Heart left ventricle (tissue), 16 donors: Measurements from ENCODE around the gene SLC17A5. TPM values are rescaled to one million over a fixed set of nuclear protein-coding genes. Genes with fewer than 3 reads are reported as not detected.
A peak's percentile ranks its signal among the peaks of the same experiment; 100 is the strongest.

Experiments used
- ATAC-seq, 4 donors: fragments of 200-7000 bp; cut with Tn5 transposase; one replicate each; pipeline ENCODE4 v1.9.1; 2020 to 2022; ENCODE audit warnings: moderate library complexity in 4 of 4, mild to moderate bottlenecking in 3 of 4, moderate number of reproducible peaks in 1 of 4
- DNase-seq, 5 donors: peaks; one replicate each; pipeline ENCODE4 v3.0.0-alpha.2; 2020
- H3K27ac ChIP-seq, 12 donors: fragments of 200-600 bp; sonication (generic) in 4 of 12; one replicate each; pipeline versions ENCODE4 v1.5.0 to v1.8.0; 2016 to 2022; ENCODE audit warnings: mild to moderate bottlenecking in 2 of 12
- H3K27me3 ChIP-seq, 9 donors: fragments of 200-600 bp; sonication (generic) in 2 of 9; one replicate each; pipeline versions ENCODE4 v1.5.1 to v1.8.0; 2016 to 2022; ENCODE audit warnings: mild to moderate bottlenecking in 3 of 9
- H3K36me3 ChIP-seq, 9 donors: fragments of 200-600 bp; sonication (generic) in 2 of 9; one replicate each; pipeline versions ENCODE4 v1.5.0 to v1.8.0; 2018 to 2022; ENCODE audit warnings: mild to moderate bottlenecking in 2 of 9
- H3K4me1 ChIP-seq, 12 donors: fragments of 200-600 bp; sonication (generic) in 4 of 12; one replicate each; pipeline versions ENCODE4 v1.5.0 to v1.8.0; 2016 to 2022; ENCODE audit warnings: mild to moderate bottlenecking in 3 of 12
- H3K4me3 ChIP-seq, 12 donors: fragments of 200-600 bp; sonication (generic) in 4 of 12; one replicate each; pipeline versions ENCODE4 v1.5.0 to v1.8.0; 2017 to 2022; ENCODE audit warnings: mild to moderate bottlenecking in 9 of 12, moderate library complexity in 4 of 12
- H3K9me3 ChIP-seq, 12 donors: fragments of 200-600 bp; sonication (generic) in 4 of 12; one replicate each; pipeline versions ENCODE4 v1.5.0 to v1.8.0; 2016 to 2022; ENCODE audit warnings: mild to moderate bottlenecking in 1 of 12
- CTCF ChIP-seq, 12 donors: fragments of 200-600 bp; sonication (generic) in 4 of 12; IDR thresholded peaks; one replicate each; pipeline versions ENCODE4 v1.5.0 to v1.8.0; 2018 to 2022; ENCODE audit warnings: antibody characterized with exemption in 12 of 12, mild to moderate bottlenecking in 5 of 12
- POLR2A ChIP-seq, 2 donors: fragments of 450-650 bp; IDR thresholded peaks; one replicate each; pipeline ENCODE4 v1.6.1; 2017; ENCODE audit warnings: antibody characterized with exemption in 2 of 2, mild to moderate bottlenecking in 2 of 2, moderate library complexity in 2 of 2
- WGBS, 4 donors: extraction: QIAGEN DNeasy Blood & Tissue Kit in 2 of 4; methylation state at CpG; one replicate each; pipeline versions ENCODE4 v1.1.5 to v1.1.7; 2013 to 2018; 5-methylcytosine and 5-hydroxymethylcytosine counted together
- intact Hi-C, 10 donors: fragments of 100-400 bp; cut with DNase I; formaldehyde crosslinking; loops; one replicate each; pipeline versions ENCODE4 v1.11.1 to v1.14.2; 2022
- polyA plus RNA-seq, 2 donors: library from polyadenylated mRNA; stranded (reverse); fragments of 200-250 nt; gene quantifications; one replicate each; pipeline ENCODE4 v1.2.3, GENCODE V29; 2013
- total RNA-seq, 9 donors: library from RNA; depleted of rRNA in 2 of 9; stranded (reverse); fragments of >200 nt in 2 of 9; fragmentation: NEBNext Ultra II Directional in 3 of 9; extraction: Animal tissue kit (Norgen Biotek cat#: 25700) in 3 of 9; gene quantifications; one replicate each; pipeline versions ENCODE4 v1.1.0 to v1.2.4, GENCODE V29; 2016 to 2023
- donor health status: ischemic (EF 13 %, LVEDD 7.1; RV severe dilation, severe dysfunction).
- donor health status: healthy with polysubstance abuse.
- donor health status: DM: no; HTN: yes; CAD: no.
- donor health status: DM: no; HTN: no; CAD: no.
- donor health status: ischemic (EF 25% LVEDD 6.9; RV normal size, moderate dysfunction).
- donor health status: ischemic (EF 25% LVEDD 5.7; RV mildly dilated, moderate dysfunction).
- donor health status: healthy.
- donor health status: DM: yes; HTN: yes; CAD: no.
- donor health status: ischemic (EF 35%, LVEDD 5.7; RV mildly dilated, moderate dysfunction).
- donor health status: nonischemic (EF 11% LVEDD 7.7; RV severe dilation, severe dysfunction).
- donor health status: DM: yes; HTN: yes; CAD: no.
- donor health status: PGD.
- donor health status: ischemic (EF 29% LVEDD 5.4; RV normal size, mild dysfunction).
- donor health status: nonischemic (EF 23%, LVEDD 6.1; RV moderate dilation, normal function).

The SLC17A5 gene
- total and polyA plus RNA-seq, 11 donors = 2.1 to 10.6 (median 7.5) TPM

GRCh38 chr6:73585566-73586415 is 68.0 kb downstream of the SLC17A5 start:
- H3K36me3 ChIP-seq = no peaks in the 10 kb centered on the region
- H3K4me3 ChIP-seq = peak overlapping the region in 9 of 12 donors; percentile 0 to 43 (median 27)
- peaks cover 0 to 35% (median 15%) of the 10 kb centered on the region in 12 donors for H3K4me1 ChIP-seq
- peaks cover 0 to 5% (median 0%) of the 10 kb centered on the region in 12 donors for H3K9me3 ChIP-seq
- WGBS, 4 donors = 27 to 37% (median 35%) methylated on average over 3 of the region's 3 CpGs
- DNase-seq = peak in 2 of 5 donors; percentile 32 to 50
- intact Hi-C loops = loop anchor here in 3 of 10 donors (2.0 to 10.0 kb wide), 3 partner anchors 61 to 65 kb away; partner anchors contain the start of gene EEF1A1 (in 3 of the 3)
- TF ChIP-seq CTCF (IDR thresholded peaks at IDR 0.05) (no peak), POLR2A (IDR thresholded peaks at IDR 0.05) (peak in 1 of 2 donors; percentile 25)
- ATAC-seq = peak; percentile 49 to 84 (median 70)
- peak overlapping the region; percentile 55 to 96 (median 83) for H3K27ac ChIP-seq
- H3K27me3 ChIP-seq = no peaks in the 10 kb centered on the region

- ATAC-seq (no peak), DNase-seq (no peak)
- H3K4me1 ChIP-seq = peaks cover 7 to 58% (median 26%) of the 10 kb centered on the region in 12 donors
- H3K9me3 ChIP-seq = peaks cover 0 to 5% (median 0%) of the 10 kb centered on the region in 12 donors
- H3K27ac ChIP-seq = peak overlapping the region; percentile 75 to 96 (median 92)
- H3K36me3 ChIP-seq = no peaks in the 10 kb centered on the region
- H3K27me3 ChIP-seq = no peaks in the 10 kb centered on the region
- TF ChIP-seq POLR2A (IDR thresholded peaks at IDR 0.05) (no peak), CTCF (IDR thresholded peaks at IDR 0.05) (no peak)
- WGBS, 4 donors = 89 to 99% (median 97%) methylated on average over 2 of the region's 2 CpGs
- intact Hi-C loops = loop anchor here in 5 of 10 donors (2.0 to 10.0 kb wide), 3 partner anchors 56 to 60 kb away; partner anchors contain the start of gene EEF1A1 (in 5 of the 5)
- peak overlapping the region in 5 of 12 donors; percentile 18 to 46 (median 36) for H3K4me3 ChIP-seq
These were observed 72.5 kb downstream of the SLC17A5 start for GRCh38 chr6:73581293-73581692.

GRCh38 chr6:73580247-73581149 is 73.3 kb downstream of the SLC17A5 start:
- TF ChIP-seq CTCF (IDR thresholded peaks at IDR 0.05) = peak in 10 of 12 donors; percentile 12 to 56 (median 39)
- TF ChIP-seq POLR2A (IDR thresholded peaks at IDR 0.05) = peak in 1 of 2 donors; percentile 69
- H3K9me3 ChIP-seq = peaks cover 0 to 5% (median 0%) of the 10 kb centered on the region in 12 donors
- H3K27me3 ChIP-seq = no peaks in the 10 kb centered on the region
- DNase-seq = peak; percentile 75 to 88 (median 78)
- peaks cover 7 to 51% (median 19%) of the 10 kb centered on the region in 12 donors for H3K4me1 ChIP-seq
- ATAC-seq = peak; percentile 80 to 97 (median 95)
- 31 to 42% (median 38%) methylated on average over 21 of the region's 21 CpGs for WGBS, 4 donors
- H3K36me3 ChIP-seq = no peaks in the 10 kb centered on the region
- H3K27ac ChIP-seq = peak overlapping the region; percentile 75 to 96 (median 92)
- H3K4me3 ChIP-seq = peak overlapping the region in 9 of 12 donors; percentile 18 to 48 (median 35)
- intact Hi-C loops = loop anchor here in 6 of 10 donors (1.0 to 10.0 kb wide), 4 partner anchors 56 to 60 kb away; partner anchors contain the start of gene EEF1A1 (in 6 of the 6)
